GM12878 (cell line): Measurements from ENCODE around the gene CTSW. TPM values are rescaled to one million over a fixed set of nuclear protein-coding genes. Genes with fewer than 3 reads are reported as not detected.

ENCODE experiments used
- CBFB ChIP-seq: IDR thresholded peaks from 2 replicates; pipeline ENCODE4 v1.6.1; 2016; ENCODE audit warnings: antibody characterized with exemption, low read depth
- DPF2 ChIP-seq: fragments of 450-650 bp; IDR thresholded peaks from 2 replicates; pipeline ENCODE4 v1.6.1; 2017; ENCODE audit warnings: mild to moderate bottlenecking
- EED ChIP-seq: sonication (generic); IDR thresholded peaks from 2 replicates; pipeline ENCODE4 v1.6.1; 2016; ENCODE audit warnings: antibody characterized with exemption, low read depth
- EP300 ChIP-seq, 2 experiments: fragments of 150-350 bp in 1 of 2; IDR thresholded peaks; 2 replicates each; pipeline ENCODE4 v1.6.1; 2011 to 2012; ENCODE audit warnings: low read depth in 2 of 2, low read length in 2 of 2, borderline replicate concordance in 1 of 2, improper control_type of control experiment in 1 of 2, inconsistent platforms in 1 of 2; ENCODE audit not compliant: control insufficient read depth in 1 of 2
- HDAC6 ChIP-seq: fragments of 200-600 bp; sonication (generic); IDR thresholded peaks from one replicate; pipeline ENCODE4 v1.8.0; 2017; ENCODE audit warnings: antibody characterized with exemption; ENCODE audit not compliant: unreplicated experiment
- MXI1 ChIP-seq: fragments of 150-350 bp; IDR thresholded peaks from 2 replicates; pipeline ENCODE4 v1.6.1; 2011; ENCODE audit warnings: low read depth, mild to moderate bottlenecking, inconsistent platforms, low read length, improper control_type of control experiment
- MYB ChIP-seq: fragments of 150-350 bp; IDR thresholded peaks from 2 replicates; pipeline ENCODE4 v1.6.1; 2014; ENCODE audit warnings: mild to moderate bottlenecking, low read depth, low read length, borderline replicate concordance
- NFYA ChIP-seq: IDR thresholded peaks from 2 replicates; pipeline ENCODE4 v1.6.1; 2011; ENCODE audit warnings: low read depth, mild to moderate bottlenecking, low read length, improper control_type of control experiment, borderline replicate concordance
- NR2C1 ChIP-seq: fragments of 450-650 bp; IDR thresholded peaks from 2 replicates; pipeline ENCODE4 v1.6.1; 2017; ENCODE audit warnings: antibody characterized with exemption, mild to moderate bottlenecking, moderate library complexity
- PAX8 ChIP-seq: fragments of 450-650 bp; IDR thresholded peaks from 2 replicates; pipeline ENCODE4 v1.6.1; 2017; ENCODE audit warnings: mild to moderate bottlenecking, moderate library complexity
- RB1 ChIP-seq: fragments of 450-650 bp; formaldehyde crosslinking; IDR thresholded peaks from 2 replicates; pipeline ENCODE4 v1.6.1; 2017; ENCODE audit warnings: mild to moderate bottlenecking, borderline replicate concordance
- RUNX3 ChIP-seq: IDR thresholded peaks from 2 replicates; pipeline ENCODE4 v1.6.1; 2012; ENCODE audit warnings: low read length, inconsistent platforms
- SMARCA5 ChIP-seq: fragments of 450-650 bp; IDR thresholded peaks from 2 replicates; pipeline ENCODE4 v1.6.1; 2017; ENCODE audit warnings: mild to moderate bottlenecking
- STAT1 ChIP-seq: fragments of 450-650 bp; conservative IDR thresholded peaks from 2 replicates; pipeline ENCODE4 v1.6.1; 2014; ENCODE audit warnings: antibody characterized with exemption, mild to moderate bottlenecking
- TBL1XR1 ChIP-seq: IDR thresholded peaks from 2 replicates; pipeline ENCODE4 v1.6.1; 2012; ENCODE audit warnings: low read depth, low read length, improper control_type of control experiment
- ZNF274 ChIP-seq: IDR thresholded peaks from one replicate; pipeline ENCODE4 v1.8.0; 2011; ENCODE audit not compliant: insufficient read length, insufficient read depth
- ZNF622 ChIP-seq: fragments of 450-650 bp; IDR thresholded peaks from 2 replicates; pipeline ENCODE4 v1.6.1; 2017; ENCODE audit warnings: mild to moderate bottlenecking, inconsistent platforms
- polyA plus RNA-seq, 11 experiments: library from polyadenylated mRNA; depleted of rRNA in 4 of 11; unstranded in 6 of 11; stranded (reverse) in 5 of 11; fragments of >200 nt; fragmentation: Nextera tagmentation in 4 of 11; fragmentation: Illumina TruSeq in 1 of 11; extraction: Ambion mirVana in 4 of 11; extraction: Trizol in 1 of 11; gene quantifications; 1 replicate in 1 of 11; 2 replicates in 10 of 11; pipeline versions ENCODE4 v1.2.1 to v1.2.3, GENCODE V29; 2011 to 2016; ENCODE audit warnings: inconsistent platforms in 2 of 11, missing spikeins in 2 of 11, low read depth in 1 of 11
- total RNA-seq, 4 experiments: library from RNA; depleted of rRNA in 3 of 4; stranded (reverse); fragments of >200 nt in 3 of 4; fragmentation: Illumina TruSeq in 1 of 4; extraction: Trizol in 1 of 4; gene quantifications; 2 replicates each; pipeline versions ENCODE4 v1.2.1 to v1.2.3, GENCODE V29; 2013 to 2021
- TF ChIP-seq, protein P1 (sequence below): IDR thresholded peaks from 2 replicates; pipeline ENCODE4 v1.6.1; 2012; ENCODE audit warnings: low read depth, low read length, improper control_type of control experiment
- TF ChIP-seq, protein P2 (sequence below): fragments of 450-650 bp; conservative IDR thresholded peaks from 2 replicates; pipeline ENCODE4 v1.6.1; 2017; ENCODE audit warnings: mild to moderate bottlenecking, moderate library complexity
- TF ChIP-seq, protein P3 (sequence below): fragments of 450-650 bp; IDR thresholded peaks from 2 replicates; pipeline ENCODE4 v1.6.1; 2016; ENCODE audit warnings: mild to moderate bottlenecking
- TF ChIP-seq, protein P4 (sequence below): fragments of 450-650 bp; IDR thresholded peaks from 2 replicates; pipeline ENCODE4 v1.6.1; 2017; ENCODE audit warnings: borderline replicate concordance
- TF ChIP-seq, protein P5 (sequence below): fragments of 450-650 bp; IDR thresholded peaks from 2 replicates; pipeline ENCODE4 v1.6.1; 2017; ENCODE audit warnings: low read depth, mild to moderate bottlenecking, moderate library complexity

CTSW gene
- total and polyA plus RNA-seq, 10 of the 15 experiments (the other 5 are each of a cell fraction or from before 2014, with no cell fraction given), result 0.53 to 12.0 (median 1.7) TPM

DNA sequence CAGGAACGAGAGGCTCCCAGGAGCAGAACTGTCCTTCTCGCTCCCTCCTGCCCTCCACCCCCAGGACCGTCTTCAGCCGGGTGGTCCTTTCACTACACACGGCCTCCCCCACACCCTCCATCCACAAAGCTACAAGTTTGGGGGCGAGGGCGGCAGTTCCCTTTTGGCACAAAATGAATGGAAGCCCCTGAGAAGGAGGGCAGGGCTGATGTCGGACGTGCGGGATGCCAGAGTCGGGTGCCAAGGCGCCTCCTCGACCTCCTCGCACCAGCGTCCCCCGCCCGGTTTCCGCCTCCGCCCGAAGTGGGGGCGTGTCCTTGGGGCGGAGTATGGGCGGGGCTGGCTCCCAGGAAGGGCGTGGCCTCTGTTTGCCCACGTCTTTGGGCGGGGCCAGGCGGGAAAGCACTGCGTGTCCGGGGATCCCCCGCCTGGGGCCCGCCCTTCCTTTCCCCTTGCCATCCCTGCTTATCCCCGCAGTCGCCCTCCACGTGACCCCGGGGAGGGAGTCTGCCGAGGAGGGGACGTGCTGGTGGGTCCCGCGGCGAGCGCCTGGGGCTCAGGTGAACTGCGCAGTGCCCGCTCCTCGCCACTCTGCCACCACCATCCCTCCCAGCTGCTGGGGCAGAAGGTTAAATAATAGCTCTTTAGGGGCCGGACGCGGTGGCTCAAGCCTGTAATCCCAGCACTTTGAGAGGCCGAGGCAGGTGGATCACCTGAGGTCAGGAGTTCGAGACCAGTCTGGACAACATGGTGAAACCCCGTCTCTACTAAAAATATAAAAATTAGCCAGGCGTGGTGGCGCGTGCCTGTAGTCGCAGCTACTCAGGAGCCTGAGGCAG, 6.1 kb upstream of the CTSW start (continued):
- TF ChIP-seq EED (0 out of 2 replicates have a peak, but pooled peaks have one; percentile 18), EP300 (IDR thresholded peaks at IDR 0.05; ENCODE audit: borderline replicate concordance in 1 of 2, control insufficient read depth in 1 of 2, low read depth in 2 of 2, low read length in 2 of 2) (no peak), RUNX3 (no peak), MYB (no peak), DPF2 (no peak; the same call in none of the 2 replicates), NFYA (no peak), ZNF622 (no peak), TBL1XR1 (no peak), MXI1 (no peak; the same call in 1 of the 2 replicates), CBFB (no peak), PAX8 (no peak), STAT1 (0 out of 2 replicates have a peak, but pooled peaks have one; percentile 53), HDAC6 (no peak), SMARCA5 (no peak), RB1 (peak; percentile 53; the same call in 1 of the 2 replicates), NR2C1 (no peak; the same call in 1 of the 2 replicates), ZNF274 (no peak)
- TF ChIP-seq, protein P1, sequence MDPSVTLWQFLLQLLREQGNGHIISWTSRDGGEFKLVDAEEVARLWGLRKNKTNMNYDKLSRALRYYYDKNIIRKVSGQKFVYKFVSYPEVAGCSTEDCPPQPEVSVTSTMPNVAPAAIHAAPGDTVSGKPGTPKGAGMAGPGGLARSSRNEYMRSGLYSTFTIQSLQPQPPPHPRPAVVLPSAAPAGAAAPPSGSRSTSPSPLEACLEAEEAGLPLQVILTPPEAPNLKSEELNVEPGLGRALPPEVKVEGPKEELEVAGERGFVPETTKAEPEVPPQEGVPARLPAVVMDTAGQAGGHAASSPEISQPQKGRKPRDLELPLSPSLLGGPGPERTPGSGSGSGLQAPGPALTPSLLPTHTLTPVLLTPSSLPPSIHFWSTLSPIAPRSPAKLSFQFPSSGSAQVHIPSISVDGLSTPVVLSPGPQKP, result no peak
- TF ChIP-seq, protein P2, sequence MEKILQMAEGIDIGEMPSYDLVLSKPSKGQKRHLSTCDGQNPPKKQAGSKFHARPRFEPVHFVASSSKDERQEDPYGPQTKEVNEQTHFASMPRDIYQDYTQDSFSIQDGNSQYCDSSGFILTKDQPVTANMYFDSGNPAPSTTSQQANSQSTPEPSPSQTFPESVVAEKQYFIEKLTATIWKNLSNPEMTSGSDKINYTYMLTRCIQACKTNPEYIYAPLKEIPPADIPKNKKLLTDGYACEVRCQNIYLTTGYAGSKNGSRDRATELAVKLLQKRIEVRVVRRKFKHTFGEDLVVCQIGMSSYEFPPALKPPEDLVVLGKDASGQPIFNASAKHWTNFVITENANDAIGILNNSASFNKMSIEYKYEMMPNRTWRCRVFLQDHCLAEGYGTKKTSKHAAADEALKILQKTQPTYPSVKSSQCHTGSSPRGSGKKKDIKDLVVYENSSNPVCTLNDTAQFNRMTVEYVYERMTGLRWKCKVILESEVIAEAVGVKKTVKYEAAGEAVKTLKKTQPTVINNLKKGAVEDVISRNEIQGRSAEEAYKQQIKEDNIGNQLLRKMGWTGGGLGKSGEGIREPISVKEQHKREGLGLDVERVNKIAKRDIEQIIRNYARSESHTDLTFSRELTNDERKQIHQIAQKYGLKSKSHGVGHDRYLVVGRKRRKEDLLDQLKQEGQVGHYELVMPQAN, result peak; percentile 30; the same call in 1 of the 2 replicates
- TF ChIP-seq, protein P3, sequence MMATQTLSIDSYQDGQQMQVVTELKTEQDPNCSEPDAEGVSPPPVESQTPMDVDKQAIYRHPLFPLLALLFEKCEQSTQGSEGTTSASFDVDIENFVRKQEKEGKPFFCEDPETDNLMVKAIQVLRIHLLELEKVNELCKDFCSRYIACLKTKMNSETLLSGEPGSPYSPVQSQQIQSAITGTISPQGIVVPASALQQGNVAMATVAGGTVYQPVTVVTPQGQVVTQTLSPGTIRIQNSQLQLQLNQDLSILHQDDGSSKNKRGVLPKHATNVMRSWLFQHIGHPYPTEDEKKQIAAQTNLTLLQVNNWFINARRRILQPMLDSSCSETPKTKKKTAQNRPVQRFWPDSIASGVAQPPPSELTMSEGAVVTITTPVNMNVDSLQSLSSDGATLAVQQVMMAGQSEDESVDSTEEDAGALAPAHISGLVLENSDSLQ, result no peak
- TF ChIP-seq, protein P4, sequence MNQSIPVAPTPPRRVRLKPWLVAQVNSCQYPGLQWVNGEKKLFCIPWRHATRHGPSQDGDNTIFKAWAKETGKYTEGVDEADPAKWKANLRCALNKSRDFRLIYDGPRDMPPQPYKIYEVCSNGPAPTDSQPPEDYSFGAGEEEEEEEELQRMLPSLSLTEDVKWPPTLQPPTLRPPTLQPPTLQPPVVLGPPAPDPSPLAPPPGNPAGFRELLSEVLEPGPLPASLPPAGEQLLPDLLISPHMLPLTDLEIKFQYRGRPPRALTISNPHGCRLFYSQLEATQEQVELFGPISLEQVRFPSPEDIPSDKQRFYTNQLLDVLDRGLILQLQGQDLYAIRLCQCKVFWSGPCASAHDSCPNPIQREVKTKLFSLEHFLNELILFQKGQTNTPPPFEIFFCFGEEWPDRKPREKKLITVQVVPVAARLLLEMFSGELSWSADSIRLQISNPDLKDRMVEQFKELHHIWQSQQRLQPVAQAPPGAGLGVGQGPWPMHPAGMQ, result no peak
- TF ChIP-seq, protein P5, sequence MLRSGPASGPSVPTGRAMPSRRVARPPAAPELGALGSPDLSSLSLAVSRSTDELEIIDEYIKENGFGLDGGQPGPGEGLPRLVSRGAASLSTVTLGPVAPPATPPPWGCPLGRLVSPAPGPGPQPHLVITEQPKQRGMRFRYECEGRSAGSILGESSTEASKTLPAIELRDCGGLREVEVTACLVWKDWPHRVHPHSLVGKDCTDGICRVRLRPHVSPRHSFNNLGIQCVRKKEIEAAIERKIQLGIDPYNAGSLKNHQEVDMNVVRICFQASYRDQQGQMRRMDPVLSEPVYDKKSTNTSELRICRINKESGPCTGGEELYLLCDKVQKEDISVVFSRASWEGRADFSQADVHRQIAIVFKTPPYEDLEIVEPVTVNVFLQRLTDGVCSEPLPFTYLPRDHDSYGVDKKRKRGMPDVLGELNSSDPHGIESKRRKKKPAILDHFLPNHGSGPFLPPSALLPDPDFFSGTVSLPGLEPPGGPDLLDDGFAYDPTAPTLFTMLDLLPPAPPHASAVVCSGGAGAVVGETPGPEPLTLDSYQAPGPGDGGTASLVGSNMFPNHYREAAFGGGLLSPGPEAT, result peak; percentile 79
